Inflammatory macrophage treated with lipopolysaccharide for 1 hour (primary cell): ENCODE results near the gene MERTK.
A peak's percentile ranks its signal among the peaks of the same experiment; 100 is the strongest.
"Not testable (repeated sequence)": the region's sequence is repeated elsewhere in the genome, so short reads cannot be mapped to it uniquely, and the experiment has no call there.

Source experiments
- DNase-seq, 2 donors: peaks; one replicate each; pipeline ENCODE4 v3.0.0-alpha.2; 2020 to 2022

The MERTK gene

DNA sequence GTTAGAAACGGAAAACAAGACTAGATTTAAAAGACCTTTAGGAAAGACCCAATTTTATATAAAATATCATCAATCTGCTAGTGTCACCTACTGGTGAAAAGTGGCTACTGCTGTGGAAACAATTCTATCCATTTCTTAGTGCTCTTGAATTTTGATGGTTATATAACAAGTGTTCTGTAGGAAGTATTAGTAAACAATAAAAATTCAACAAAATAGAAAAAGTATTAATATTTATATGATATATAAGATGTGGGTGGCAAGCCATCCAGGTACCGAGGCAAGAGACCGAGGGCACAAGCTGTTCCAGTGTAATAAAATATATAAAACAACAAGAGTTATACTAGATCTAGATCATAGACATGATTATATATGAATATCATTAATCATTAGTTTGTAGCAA is 150.5 kb downstream of the MERTK start:
- peak; percentile 52 to 90 for DNase-seq

DNA sequence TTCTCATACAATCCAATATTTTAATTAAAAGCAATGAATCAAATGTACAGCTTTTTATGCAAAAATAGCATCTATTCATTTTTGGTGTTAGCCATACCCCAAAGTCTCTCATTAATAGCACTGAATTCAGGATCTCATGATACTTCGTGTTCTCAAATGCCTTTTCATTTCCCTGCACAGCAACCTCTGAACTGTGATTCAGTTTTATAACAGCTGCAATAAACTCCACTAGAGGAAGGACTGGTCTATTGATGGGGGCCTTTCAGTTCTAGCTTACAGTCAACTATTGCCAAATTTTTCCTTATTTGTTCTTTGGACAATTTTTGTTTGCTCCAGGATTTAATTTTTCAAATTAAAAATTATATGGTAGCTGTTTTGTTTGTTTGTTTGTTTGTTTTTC is 151.9 kb downstream of the MERTK start:
- DNase-seq, result no peak

- peak; percentile 89 to 97 for DNase-seq
These were observed 155.8 kb downstream of the MERTK start for GRCh38 chr2:112053917-112054846.

DNA sequence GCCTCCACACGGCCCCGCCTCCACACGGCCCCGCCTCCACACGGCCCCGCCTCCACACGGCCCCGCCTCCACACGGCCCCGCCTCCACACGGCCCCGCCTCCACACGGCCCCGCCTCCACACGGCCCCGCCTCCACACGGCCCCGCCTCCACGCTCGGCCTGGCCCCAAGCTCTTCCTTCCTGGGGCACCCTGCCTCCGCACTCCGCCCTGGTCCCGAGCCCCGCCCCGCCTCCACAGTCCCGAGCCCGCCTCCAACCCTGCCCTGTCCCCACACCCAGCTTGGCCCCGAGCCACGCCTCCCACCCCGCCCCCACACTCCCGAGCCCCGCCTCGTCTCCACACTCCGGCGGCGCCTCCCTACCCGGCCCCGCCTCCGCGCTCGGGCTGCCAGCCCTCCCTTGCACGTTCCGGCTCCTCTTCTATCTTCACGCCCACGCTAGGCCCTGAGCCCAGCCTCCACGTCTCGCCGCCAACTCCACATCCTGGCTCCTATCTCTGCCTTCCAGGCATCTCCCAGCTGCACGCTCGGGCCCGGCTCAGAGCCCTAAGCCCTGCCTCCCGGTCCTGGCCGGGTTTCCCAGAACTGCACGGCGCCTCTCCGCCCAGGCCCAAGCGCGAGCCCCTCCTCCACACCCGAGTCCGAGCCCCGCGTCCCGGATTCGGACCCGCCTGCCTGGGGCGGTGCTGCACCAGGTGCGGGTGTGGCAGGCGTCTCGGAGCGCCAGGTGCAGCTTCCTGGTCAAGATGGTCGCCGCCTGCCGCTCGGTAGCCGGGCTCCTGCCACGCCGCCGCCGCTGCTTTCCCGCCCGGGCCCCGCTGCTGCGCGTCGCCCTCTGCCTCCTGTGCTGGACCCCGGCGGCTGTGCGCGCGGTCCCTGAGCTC is 156.7 kb downstream of the MERTK start, which contains the start of gene TMEM87B:
TMEM87B (plus strand) TSS at position 423 of the 883 bp plus-strand sequence; CDS start at position 746, 323 bp downstream.
- peak; percentile 91 to 97 for DNase-seq

GRCh38 chr2:112055730-112056625 is 157.6 kb downstream of the MERTK start:
- peak; percentile 77 to 83 for DNase-seq

DNA sequence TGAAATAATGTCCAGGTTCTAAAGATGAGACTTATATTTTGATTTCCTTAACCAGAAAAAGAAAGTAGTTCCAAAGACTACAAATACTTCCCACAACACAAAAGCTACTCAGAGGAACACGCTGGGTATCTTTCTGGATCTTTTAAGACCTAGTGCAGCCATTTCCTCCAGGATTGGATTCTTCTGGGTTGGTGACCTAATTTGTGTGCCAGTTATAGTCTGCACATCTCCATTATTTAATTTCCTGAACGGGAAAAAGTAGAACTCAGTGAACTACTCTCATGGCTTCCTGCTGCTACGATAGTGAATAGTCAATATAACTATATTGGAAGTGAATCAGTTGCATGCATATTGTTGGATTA is 158.2 kb downstream of the MERTK start:
- no peak for DNase-seq

- DNase-seq, result no peak
These were observed 161.3 kb downstream of the MERTK start for GRCh38 chr2:112059671-112060070.

DNA sequence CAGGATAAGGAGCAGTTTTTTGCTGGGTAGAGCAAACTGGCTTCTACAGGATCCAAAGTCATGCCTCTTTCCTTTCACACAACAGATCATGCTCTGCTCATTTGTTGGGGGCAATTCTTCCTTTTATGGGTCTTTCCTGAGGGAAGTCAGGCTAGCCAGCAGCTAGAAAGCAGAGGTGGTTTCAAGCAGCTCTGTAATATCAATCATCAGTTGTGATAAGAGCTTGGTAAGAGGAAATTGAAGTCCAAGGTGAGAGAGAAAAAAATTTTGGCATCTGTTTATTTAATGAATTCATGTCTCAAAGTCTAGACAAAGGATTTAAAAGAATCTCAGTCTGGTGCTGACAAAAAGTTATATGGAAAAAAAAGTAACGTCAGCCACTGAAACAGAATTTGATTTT is 162.9 kb downstream of the MERTK start:
- DNase-seq, result no peak

DNA sequence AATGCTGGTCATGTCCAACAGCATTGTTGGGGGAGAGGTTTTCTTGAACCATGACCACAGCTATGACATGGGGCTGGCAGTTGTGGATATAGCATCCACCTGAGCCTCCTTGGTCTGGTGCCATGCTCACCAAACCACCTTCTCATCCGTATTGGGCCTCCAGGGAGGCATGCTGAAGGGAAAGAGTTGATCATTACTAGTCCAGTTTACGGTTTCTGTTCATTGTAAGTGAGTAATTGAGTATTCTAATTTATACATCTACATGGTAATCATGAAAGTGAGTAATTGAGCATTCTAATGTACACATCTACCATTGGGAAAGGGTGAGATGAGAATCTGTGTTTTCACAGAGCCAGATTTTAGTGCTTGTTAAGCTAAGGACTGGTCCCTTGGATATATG is 163.4 kb downstream of the MERTK start:
- no peak for DNase-seq

- no peak for DNase-seq
These were observed 164.5 kb downstream of the MERTK start for GRCh38 chr2:112062894-112063293.

GRCh38 chr2:112065486-112065885 is 167.1 kb downstream of the MERTK start:
- no peak for DNase-seq

DNA sequence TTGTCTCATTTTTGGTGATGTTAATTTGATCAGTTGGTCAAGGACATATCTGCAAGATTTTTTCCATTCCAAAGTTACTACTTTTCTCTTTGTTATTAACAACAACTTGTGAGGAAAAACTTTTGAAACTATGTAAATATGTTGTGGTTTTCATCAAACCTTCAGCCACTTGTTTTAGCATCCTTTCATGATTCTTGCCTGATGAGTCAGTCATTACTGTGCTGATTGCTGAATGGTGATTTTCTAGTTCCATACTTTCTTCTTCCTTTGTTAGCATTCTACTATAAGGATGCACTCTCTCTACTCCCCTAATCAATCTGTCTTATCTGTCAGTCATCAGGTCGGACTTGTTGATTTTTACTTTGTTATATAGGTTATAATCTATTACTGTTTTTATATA is 167.6 kb downstream of the MERTK start:
- no peak for DNase-seq

GRCh38 chr2:112069794-112070193 is 171.4 kb downstream of the MERTK start:
- DNase-seq, result not testable (repeated sequence)

- no peak for DNase-seq
These were observed 175.5 kb downstream of the MERTK start for GRCh38 chr2:112073875-112074274.

GRCh38 chr2:112074506-112074905 is 176.1 kb downstream of the MERTK start:
- DNase-seq, result no peak

DNA sequence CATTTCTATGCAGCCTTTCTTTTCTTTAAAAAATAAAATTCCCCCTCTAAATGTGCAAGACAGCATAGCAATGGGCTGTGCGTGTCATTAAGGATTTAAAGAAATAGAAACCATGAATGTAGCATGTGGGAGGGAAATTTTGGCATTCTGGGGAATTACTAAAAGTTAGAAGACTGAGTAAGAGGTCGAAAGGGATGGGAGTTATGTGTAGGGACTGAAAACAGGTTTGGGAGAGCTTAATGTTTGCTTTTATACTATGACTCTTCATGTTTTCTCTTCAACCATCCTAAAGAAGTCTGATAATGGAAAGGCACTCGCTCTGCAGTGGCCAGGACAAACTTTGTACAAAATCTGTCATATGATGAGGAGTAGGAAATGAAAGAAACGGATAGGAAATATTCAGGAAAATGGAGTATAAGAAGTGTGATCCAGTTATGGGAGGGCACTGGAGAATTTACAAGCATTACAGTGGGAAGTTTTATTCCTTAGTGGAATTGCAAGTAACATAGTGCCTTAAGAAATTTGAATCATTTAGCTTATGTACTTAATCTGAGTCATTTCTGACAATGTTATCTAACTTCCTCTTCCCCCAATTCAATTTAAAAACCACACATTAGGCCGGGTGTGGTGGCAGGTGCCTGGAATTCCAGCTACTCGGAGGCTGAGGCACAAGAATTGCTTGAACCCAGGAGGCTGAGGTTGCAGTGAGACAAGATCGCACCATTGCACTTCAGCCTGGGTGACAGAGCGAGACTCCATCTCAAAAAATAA is 177.3 kb downstream of the MERTK start:
- peak in 1 of 2 donors; percentile 15 for DNase-seq

DNA sequence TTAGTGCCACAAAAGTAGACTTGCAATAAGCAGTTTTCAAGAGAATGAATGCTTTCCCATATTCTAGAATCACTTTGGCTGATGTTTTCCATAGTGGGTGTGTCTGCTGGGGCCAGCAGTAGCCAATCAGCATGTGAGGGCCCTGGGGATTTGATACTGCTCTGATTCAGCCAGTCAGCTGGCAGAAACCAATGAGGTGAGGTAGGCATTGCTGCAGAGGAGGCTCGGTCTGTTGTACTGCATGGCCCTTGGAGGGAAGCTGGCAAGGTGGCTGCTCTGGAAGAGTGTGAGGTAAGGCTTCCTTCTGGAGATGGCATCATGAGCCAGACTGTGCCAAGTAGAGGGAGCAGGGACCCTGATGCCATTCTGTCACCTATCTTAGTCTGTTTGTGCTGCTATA is 179.4 kb downstream of the MERTK start:
- no peak for DNase-seq
